Measurements from ENCODE around the gene MAG. TPM values are rescaled to one million over a fixed set of nuclear protein-coding genes. Genes with fewer than 3 reads are reported as not detected.

MAG gene
- total and polyA plus RNA-seq, 10 of the 15 experiments (the other 5 are each of a cell fraction or from before 2014, with no cell fraction given) = 0.03 to 0.82 (median 0.17) TPM; not detected in 2

GRCh38 chr19:35304036-35304435, 12.1 kb downstream of the MAG start (continued):
- TF ChIP-seq RELB (IDR thresholded peaks at IDR 0.05; ENCODE audit: low read depth) = no peak
- TF ChIP-seq CBX5 (IDR thresholded peaks at IDR 0.05; ENCODE audit: low read depth) = no peak

GRCh38 chr19:35305181-35305580, 13.2 kb downstream of the MAG start:
- no TSS peak for BruUV-seq (replicated peaks)
- no peak for FAIRE-seq
- no peak overlapping the region for H3K4me2 ChIP-seq (ENCODE audit: control insufficient read depth, insufficient read depth)

More at GRCh38 chr19:35305181-35305580, 13.2 kb downstream of the MAG start:
- H3K4me3 ChIP-seq = no peak overlapping the region
- TF ChIP-seq NFIC (IDR thresholded peaks at IDR 0.05; ENCODE audit: low read depth, low read length) = no peak
- TF ChIP-seq GABPA (IDR thresholded peaks at IDR 0.05; ENCODE audit: low read depth) = no peak
- TF ChIP-seq ATF2 (IDR thresholded peaks at IDR 0.05; ENCODE audit: low read length) = no peak
- TF ChIP-seq, protein P1, sequence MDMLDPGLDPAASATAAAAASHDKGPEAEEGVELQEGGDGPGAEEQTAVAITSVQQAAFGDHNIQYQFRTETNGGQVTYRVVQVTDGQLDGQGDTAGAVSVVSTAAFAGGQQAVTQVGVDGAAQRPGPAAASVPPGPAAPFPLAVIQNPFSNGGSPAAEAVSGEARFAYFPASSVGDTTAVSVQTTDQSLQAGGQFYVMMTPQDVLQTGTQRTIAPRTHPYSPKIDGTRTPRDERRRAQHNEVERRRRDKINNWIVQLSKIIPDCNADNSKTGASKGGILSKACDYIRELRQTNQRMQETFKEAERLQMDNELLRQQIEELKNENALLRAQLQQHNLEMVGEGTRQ (IDR thresholded peaks at IDR 0.05; ENCODE audit: borderline replicate concordance, low read depth, low read length) = no peak
- H3K27me3 ChIP-seq (replicated peaks in 1 of 2; ENCODE audit: control insufficient read depth in 2 of 2, insufficient read depth in 2 of 2, low read length in 1 of 2) = no peaks in the 10 kb centered on the region
- H3K36me3 ChIP-seq (ENCODE audit: control insufficient read depth in 2 of 2, insufficient read depth in 2 of 2, low read length in 1 of 2) = no peaks in the 10 kb centered on the region; a peak in 1 of 4 replicates
- no peaks in the 10 kb centered on the region for H3K79me2 ChIP-seq (ENCODE audit: control insufficient read depth, insufficient read depth, low read length)
- intact Hi-C loops (cut with micrococcal nuclease; ENCODE audit: unreplicated experiment) (loop anchor here (5.0 kb wide), 1 partner anchor 42 kb away; the partner anchor contains the start of gene FFAR1), in situ Hi-C loops (cut with MboI) (no loop called here)
- no peaks in the 10 kb centered on the region for H3K9me3 ChIP-seq (replicated peaks; ENCODE audit: control insufficient read depth, insufficient read depth, low read length)
- CTCF ChIA-PET = interaction anchor here (0.6 to 1.4 kb wide), 6 partner anchors 13 to 163 kb away, joined by 3 to 6 read pairs (median 4); no protein-coding TSS in a partner anchor
- no peak overlapping the region for H3K9ac ChIP-seq (ENCODE audit: control insufficient read depth, insufficient read depth, low read length)
- SMC1A ChIA-PET (ENCODE audit: uncharacterized antibody, unreplicated experiment) = interaction anchor here (1.0 to 1.5 kb wide), 3 partner anchors 10 to 164 kb away, joined by 3 to 4 read pairs (median 3); no protein-coding TSS in a partner anchor
- H3K4me1 ChIP-seq (ENCODE audit: control insufficient read depth, insufficient read depth, low read length) = no peaks in the 10 kb centered on the region
- DNase-seq (ENCODE audit: low read depth, low spot score) (no peak), ATAC-seq (no peak)
- RAD21 ChIA-PET (ENCODE audit: unreplicated experiment) = interaction anchor here (1.0 kb wide), 1 partner anchor 16 kb away, joined by 3 read pairs; no protein-coding TSS in a partner anchor
- H4K20me1 ChIP-seq (ENCODE audit: control insufficient read depth, insufficient read depth) = no peaks in the 10 kb centered on the region
- 43% methylated on average over 6 of the region's 6 CpGs for WGBS (ENCODE audit: insufficient coverage, insufficient replicate concordance, low lambda C conversion rate, missing lambda C conversion rate)
- H2AFZ ChIP-seq (ENCODE audit: control insufficient read depth, low read depth, low read length) = no peak overlapping the region
- POLR2A ChIA-PET = no interaction called here
- H3K27ac ChIP-seq (ENCODE audit: control insufficient read depth, insufficient read depth) = no peak overlapping the region

Measured in GM12878 (cell line).